Measurements from ENCODE around the gene RECQL5.

- TF ChIP-seq CTCF (IDR thresholded peaks at IDR 0.05 in 8 of 11, conservative IDR thresholded peaks at IDR 0.05 in 3 of 11), result no peak
- TF ChIP-seq POLR2A (IDR thresholded peaks at IDR 0.05), result no peak
- peak in 1 of 3 donors; percentile 24 for TF ChIP-seq POLR2AphosphoS5 (IDR thresholded peaks at IDR 0.05)
These were observed 51.7 kb downstream of the RECQL5 start for GRCh38 chr17:75615301-75615700.
